Measurements from ENCODE around the gene PCSK1N.

DNA sequence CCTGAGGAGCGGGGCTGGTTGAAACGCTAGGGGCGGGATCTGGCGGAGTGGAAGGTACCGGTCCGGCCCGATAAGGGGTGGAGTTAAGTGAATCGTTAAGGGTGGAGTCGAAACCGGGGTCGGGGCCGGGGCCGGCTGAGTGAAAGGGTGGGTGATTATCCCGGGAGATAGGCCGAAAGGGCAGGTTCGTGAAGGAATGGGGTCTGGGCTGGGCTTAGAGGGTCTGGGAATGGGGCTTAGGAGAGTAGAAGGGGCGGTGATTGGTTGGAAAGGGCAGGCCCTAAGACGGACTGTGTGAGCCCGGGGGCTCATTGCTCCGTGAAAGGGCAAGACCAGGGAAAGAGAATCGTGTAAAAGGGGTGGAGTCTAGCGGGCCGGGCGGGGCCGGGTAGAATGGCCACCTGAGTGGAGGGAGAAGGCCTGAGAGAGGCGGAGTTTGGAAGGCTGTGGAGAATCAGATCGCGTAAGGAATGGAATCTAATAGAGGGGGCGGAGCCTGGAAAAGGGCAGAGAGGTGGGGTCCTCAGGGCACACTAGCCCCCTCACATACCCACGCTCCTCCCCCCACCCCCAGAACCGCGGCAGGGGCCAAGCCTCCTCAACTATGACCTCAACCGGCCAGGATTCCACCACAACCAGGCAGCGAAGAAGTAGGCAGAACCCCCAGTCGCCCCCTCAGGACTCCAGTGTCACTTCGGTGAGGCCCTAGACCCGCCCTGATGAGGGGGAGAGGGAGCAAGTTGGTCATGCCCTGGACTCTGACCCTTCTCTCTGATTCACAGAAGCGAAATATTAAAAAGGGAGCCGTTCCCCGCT lies 33.1 kb downstream of the PCSK1N start:
- TF ChIP-seq, protein P1, sequence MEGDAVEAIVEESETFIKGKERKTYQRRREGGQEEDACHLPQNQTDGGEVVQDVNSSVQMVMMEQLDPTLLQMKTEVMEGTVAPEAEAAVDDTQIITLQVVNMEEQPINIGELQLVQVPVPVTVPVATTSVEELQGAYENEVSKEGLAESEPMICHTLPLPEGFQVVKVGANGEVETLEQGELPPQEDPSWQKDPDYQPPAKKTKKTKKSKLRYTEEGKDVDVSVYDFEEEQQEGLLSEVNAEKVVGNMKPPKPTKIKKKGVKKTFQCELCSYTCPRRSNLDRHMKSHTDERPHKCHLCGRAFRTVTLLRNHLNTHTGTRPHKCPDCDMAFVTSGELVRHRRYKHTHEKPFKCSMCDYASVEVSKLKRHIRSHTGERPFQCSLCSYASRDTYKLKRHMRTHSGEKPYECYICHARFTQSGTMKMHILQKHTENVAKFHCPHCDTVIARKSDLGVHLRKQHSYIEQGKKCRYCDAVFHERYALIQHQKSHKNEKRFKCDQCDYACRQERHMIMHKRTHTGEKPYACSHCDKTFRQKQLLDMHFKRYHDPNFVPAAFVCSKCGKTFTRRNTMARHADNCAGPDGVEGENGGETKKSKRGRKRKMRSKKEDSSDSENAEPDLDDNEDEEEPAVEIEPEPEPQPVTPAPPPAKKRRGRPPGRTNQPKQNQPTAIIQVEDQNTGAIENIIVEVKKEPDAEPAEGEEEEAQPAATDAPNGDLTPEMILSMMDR (conservative IDR thresholded peaks at IDR 0.05; ENCODE audit: low read length) = no peak
- TF ChIP-seq EZH2phosphoT487 (IDR thresholded peaks at IDR 0.05; ENCODE audit: borderline replicate concordance, low read depth, low read length) = no peak
